ENCODE data around the gene MASP1.

GRCh38 chr3:187223799-187224198 lies 67.7 kb downstream of the MASP1 start:
- TF ChIP-seq CTCF (conservative IDR thresholded peaks at IDR 0.05; ENCODE audit: low read length): no peak
- TF ChIP-seq EZH2phosphoT487 (IDR thresholded peaks at IDR 0.05; ENCODE audit: borderline replicate concordance, low read depth, low read length): no peak

Data from OCI-LY7 (cell line).